Activated naive CD8-positive, alpha-beta T cell treated with anti-CD3 and anti-CD28 coated beads for 36 hours (primary cell): ENCODE data around the gene PNMA6A. TPM values are rescaled to one million over a fixed set of nuclear protein-coding genes. Genes with fewer than 3 reads are reported as not detected.
"Not testable (repeated sequence)": the region's sequence is repeated elsewhere in the genome, so short reads cannot be mapped to it uniquely, and the experiment has no call there.

Experiments
- DNase-seq: peaks from one replicate; pipeline ENCODE4 v3.0.0; 2021
- H3K27ac Mint-ChIP-seq: one replicate; pipeline ENCODE4 v1.8.0; 2022; ENCODE audit warnings: mild to moderate bottlenecking, moderate library complexity, mixed read lengths
- H3K27me3 Mint-ChIP-seq: one replicate; pipeline ENCODE4 v1.8.0; 2022; ENCODE audit warnings: mild to moderate bottlenecking, mixed read lengths
- H3K36me3 Mint-ChIP-seq: one replicate; pipeline ENCODE4 v1.8.0; 2021; ENCODE audit warnings: mild to moderate bottlenecking, mixed read lengths
- H3K4me1 Mint-ChIP-seq: one replicate; pipeline ENCODE4 v1.8.0; 2021; ENCODE audit warnings: mixed read lengths
- H3K4me3 Mint-ChIP-seq: one replicate; pipeline ENCODE4 v1.8.0; 2022; ENCODE audit warnings: mild to moderate bottlenecking, moderate library complexity, mixed read lengths
- H3K9me3 Mint-ChIP-seq: one replicate; pipeline ENCODE4 v1.8.0; 2022; ENCODE audit warnings: mixed read lengths
- total RNA-seq, 2 experiments: library from RNA; stranded (reverse); gene quantifications; one replicate each; pipeline ENCODE4 v1.2.3, GENCODE V29; 2021

PNMA6A gene
- total RNA-seq, 2 experiments from 2014 or later = 2.0 to 2.1 TPM

GRCh38 chrX:153117754-153118153 is 45.5 kb downstream of the PNMA6A start:
- not testable (repeated sequence) for H3K27ac Mint-ChIP-seq, H3K27me3 Mint-ChIP-seq, H3K4me3 Mint-ChIP-seq, H3K36me3 Mint-ChIP-seq, H3K9me3 Mint-ChIP-seq, DNase-seq, H3K4me1 Mint-ChIP-seq

DNA sequence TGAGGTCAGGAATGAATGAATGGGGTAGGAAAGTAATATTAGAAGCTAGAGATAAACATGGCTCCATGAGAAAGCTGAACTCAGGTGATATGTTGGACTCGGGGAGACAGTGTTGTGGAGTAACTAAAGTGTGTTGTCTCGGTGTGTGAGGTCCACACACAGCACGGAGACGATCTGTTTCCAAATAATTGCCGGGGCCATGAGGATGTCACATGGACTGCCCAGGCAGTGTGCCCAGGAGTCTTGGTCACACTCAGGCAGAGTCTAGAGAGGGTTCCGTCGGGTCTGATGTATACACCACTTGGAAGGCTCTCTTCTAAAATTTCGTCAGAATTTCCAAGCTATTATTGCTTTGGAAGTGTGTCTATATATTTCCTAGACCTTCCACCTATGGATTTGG is 48.0 kb downstream of the PNMA6A start:
- H3K36me3 Mint-ChIP-seq, DNase-seq, H3K4me1 Mint-ChIP-seq, H3K9me3 Mint-ChIP-seq, H3K27me3 Mint-ChIP-seq, H3K4me3 Mint-ChIP-seq, H3K27ac Mint-ChIP-seq: not testable (repeated sequence)

DNA sequence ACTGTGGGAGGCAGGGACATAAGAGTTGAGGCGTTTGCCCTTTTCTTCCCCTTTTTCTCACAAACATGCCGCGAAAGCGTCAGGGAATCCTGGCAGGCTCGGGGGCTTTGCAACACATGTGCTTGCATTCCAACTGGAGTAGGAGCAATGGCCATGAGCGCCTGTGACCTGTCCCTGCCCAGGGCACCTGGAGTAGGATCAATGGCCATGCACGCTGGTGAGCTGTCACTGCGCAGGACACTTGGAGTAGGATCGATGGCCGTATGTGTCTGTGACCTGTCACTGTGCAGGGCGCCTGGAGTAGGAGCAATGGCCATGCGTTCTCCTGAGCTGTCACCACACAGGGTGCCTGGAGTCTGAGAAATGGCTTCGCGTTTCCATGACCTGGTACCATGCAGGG is 51.2 kb downstream of the PNMA6A start:
- H3K27ac Mint-ChIP-seq, H3K9me3 Mint-ChIP-seq: not testable (repeated sequence)

More for the DNA sequence above, 51.2 kb downstream of the PNMA6A start:
- DNase-seq, H3K27me3 Mint-ChIP-seq, H3K4me1 Mint-ChIP-seq, H3K36me3 Mint-ChIP-seq, H3K4me3 Mint-ChIP-seq: not testable (repeated sequence)

Other genes with a start within 250 kb of the PNMA6A start
- gene CETN2, start 241.7 kb upstream of the PNMA6A start, total RNA-seq = 10 to 100 TPM; 10.2 to 11.0 TPM
- 10 to 100 TPM; 21.3 to 21.6 TPM for gene NSDHL, start 241.4 kb upstream of the PNMA6A start, total RNA-seq
- 1 to 10 TPM; 1.3 to 1.5 TPM for gene ZNF185, start 174.4 kb upstream of the PNMA6A start, total RNA-seq
- not detected for gene PNMA5, start 78.3 kb upstream of the PNMA6A start, total RNA-seq
- gene PNMA3, start 16.0 kb upstream of the PNMA6A start, total RNA-seq = 1 to 10 TPM; 1.4 to 1.9 TPM
- gene MAGEA1, start 106.8 kb downstream of the PNMA6A start, total RNA-seq = not detected
- gene PNMA6F, start 249.3 kb downstream of the PNMA6A start, total RNA-seq = not detected